ENCODE measurements around the gene RMI1.
A peak's percentile ranks its signal among the peaks of the same experiment; 100 is the strongest.
"Not testable (repeated sequence)": the region's sequence is repeated elsewhere in the genome, so short reads cannot be mapped to it uniquely, and the experiment has no call there.

Gene RMI1

GRCh38 chr9:83980395-83981125 is at the start of gene RMI1:
TSS of gene RMI1 (plus strand) at chr9:83980805. CDS start at chr9:84000987, 20,182 bp downstream.
- Histone ChIP-seq H3K36me3 (ENCODE audit: insufficient read depth, low read length) (peaks cover 17% of the 10 kb centered on the region), H3K4me1 (ENCODE audit: insufficient read depth, low read length) (peaks cover 8% of the 10 kb centered on the region), H3K9ac (ENCODE audit: low read depth, low read length) (peak within 1 kb of the TSS; percentile 100), H3K9me3 (ENCODE audit: control insufficient read depth, insufficient read depth, low read length) (no peaks in the 10 kb centered on the region)

DNA sequence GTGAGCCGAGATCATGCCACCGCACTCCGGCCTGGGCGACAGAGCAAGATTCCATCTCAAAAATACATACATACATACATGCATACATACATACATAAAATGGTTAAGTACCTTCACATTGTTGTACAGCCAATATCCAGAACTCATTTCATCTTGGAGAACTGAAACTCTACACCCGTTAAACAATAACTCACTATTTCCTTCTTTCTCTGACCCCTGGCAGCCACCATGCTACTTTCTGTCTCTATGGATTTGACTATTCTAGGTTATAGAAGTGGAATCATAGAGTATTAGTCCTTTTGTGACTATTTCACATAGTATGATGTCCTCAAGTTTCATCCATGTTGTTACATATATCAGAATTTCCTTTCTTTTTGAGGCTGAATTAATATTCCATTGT is 49.7 kb upstream of the RMI1 start:
- H3K4me1 ChIP-seq (ENCODE audit: insufficient read depth, low read length), result peaks cover 9% of the 10 kb centered on the region

DNA sequence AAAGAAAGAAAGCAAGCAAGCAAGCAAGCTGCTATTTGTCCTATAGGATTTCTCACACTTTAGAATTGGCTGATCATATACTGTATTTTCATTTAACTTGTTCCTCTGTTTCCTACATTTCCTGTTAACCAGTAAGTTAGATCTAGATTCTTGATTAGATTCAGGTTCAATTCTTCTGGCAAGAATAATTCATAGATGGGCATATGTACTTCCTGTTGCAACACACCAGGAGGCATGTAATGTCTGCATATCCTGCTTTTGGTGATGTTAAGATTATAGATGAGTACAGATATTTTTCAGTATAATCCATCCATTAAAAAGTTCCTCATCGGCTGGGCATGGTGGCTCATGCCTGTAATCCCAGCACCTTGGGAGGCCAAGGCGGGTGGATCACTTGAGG is 48.6 kb upstream of the RMI1 start:
- H3K9me3 ChIP-seq (ENCODE audit: control insufficient read depth, insufficient read depth, low read length), result no peaks in the 10 kb centered on the region
- no peak overlapping the region for H3K9ac ChIP-seq (ENCODE audit: low read depth, low read length)
- H3K4me1 ChIP-seq (ENCODE audit: insufficient read depth, low read length), result peaks cover 9% of the 10 kb centered on the region
- no peaks in the 10 kb centered on the region for H3K36me3 ChIP-seq (ENCODE audit: insufficient read depth, low read length)

More for the DNA sequence above, 49.7 kb upstream of the RMI1 start:
- no peaks in the 10 kb centered on the region for H3K9me3 ChIP-seq (ENCODE audit: control insufficient read depth, insufficient read depth, low read length)
- H3K36me3 ChIP-seq (ENCODE audit: insufficient read depth, low read length), result no peaks in the 10 kb centered on the region
- no peak overlapping the region for H3K9ac ChIP-seq (ENCODE audit: low read depth, low read length)

DNA sequence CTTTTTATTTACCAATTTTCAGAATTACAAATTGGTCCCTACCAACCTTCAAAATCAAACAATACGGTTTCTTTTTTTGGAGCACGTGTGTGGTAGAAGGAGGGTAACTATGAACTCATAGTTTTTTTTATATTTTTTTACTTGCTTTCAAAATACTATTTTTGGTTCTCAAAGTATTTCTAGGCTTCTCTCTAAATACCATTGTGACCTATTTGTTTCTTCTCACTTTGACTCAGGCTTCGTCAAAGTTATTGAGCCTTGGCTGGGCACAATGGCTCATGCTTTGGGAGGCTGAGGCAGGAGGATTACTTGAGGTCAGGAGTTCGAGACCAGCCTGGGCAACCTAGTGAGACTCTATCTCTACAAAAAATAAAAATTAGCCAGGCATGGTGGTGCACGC is 47.8 kb upstream of the RMI1 start:
- Histone ChIP-seq H3K9ac (ENCODE audit: low read depth, low read length) (no peak overlapping the region), H3K36me3 (ENCODE audit: insufficient read depth, low read length) (no peaks in the 10 kb centered on the region), H3K4me1 (ENCODE audit: insufficient read depth, low read length) (peaks cover 15% of the 10 kb centered on the region), H3K9me3 (ENCODE audit: control insufficient read depth, insufficient read depth, low read length) (no peaks in the 10 kb centered on the region)

GRCh38 chr9:83933790-83934189 is 46.8 kb upstream of the RMI1 start:
- H3K9me3 ChIP-seq (ENCODE audit: control insufficient read depth, insufficient read depth, low read length), result no peaks in the 10 kb centered on the region
- H3K36me3 ChIP-seq (ENCODE audit: insufficient read depth, low read length), result no peaks in the 10 kb centered on the region
- no peak overlapping the region for H3K9ac ChIP-seq (ENCODE audit: low read depth, low read length)
- H3K4me1 ChIP-seq (ENCODE audit: insufficient read depth, low read length), result peaks cover 16% of the 10 kb centered on the region

DNA sequence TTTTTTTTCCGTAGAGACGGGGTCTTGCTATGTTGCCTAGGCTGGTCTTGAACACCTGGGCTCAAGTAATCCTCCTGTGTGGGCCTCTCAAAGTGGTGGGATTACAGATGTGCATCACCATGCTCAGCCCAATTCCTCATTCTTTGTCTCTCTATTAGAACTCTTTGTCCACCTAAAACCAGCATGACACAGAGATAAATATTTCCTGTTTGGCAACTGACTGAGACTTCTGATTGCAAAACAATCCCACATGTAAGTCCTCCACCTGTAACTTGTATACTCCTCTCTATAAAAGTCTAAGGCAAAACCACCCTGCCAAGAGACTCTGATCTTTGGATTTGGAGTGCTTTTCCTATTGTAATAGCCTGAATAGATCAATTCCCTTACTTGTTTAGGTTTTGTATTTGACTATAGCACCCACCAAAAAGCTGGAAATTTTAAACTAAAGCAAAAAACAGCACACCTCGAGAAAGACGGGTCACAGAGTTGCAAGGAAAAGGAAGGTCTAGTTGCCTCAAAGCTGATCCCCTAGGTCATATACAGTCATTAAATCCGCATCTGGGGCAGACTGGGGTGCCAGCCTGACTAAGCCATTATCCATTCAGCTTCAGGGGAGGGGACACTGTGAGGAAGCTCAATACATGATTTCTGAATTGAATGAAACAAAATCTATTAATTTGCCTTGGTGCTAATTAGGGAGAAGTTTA is 45.9 kb upstream of the RMI1 start:
- peaks cover 16% of the 10 kb centered on the region for H3K4me1 ChIP-seq (ENCODE audit: insufficient read depth, low read length)
- no peak overlapping the region for H3K9ac ChIP-seq (ENCODE audit: low read depth, low read length)
- H3K36me3 ChIP-seq (ENCODE audit: insufficient read depth, low read length), result no peaks in the 10 kb centered on the region; the same call in 1 of the 2 replicates
- no peaks in the 10 kb centered on the region for H3K9me3 ChIP-seq (ENCODE audit: control insufficient read depth, insufficient read depth, low read length)

DNA sequence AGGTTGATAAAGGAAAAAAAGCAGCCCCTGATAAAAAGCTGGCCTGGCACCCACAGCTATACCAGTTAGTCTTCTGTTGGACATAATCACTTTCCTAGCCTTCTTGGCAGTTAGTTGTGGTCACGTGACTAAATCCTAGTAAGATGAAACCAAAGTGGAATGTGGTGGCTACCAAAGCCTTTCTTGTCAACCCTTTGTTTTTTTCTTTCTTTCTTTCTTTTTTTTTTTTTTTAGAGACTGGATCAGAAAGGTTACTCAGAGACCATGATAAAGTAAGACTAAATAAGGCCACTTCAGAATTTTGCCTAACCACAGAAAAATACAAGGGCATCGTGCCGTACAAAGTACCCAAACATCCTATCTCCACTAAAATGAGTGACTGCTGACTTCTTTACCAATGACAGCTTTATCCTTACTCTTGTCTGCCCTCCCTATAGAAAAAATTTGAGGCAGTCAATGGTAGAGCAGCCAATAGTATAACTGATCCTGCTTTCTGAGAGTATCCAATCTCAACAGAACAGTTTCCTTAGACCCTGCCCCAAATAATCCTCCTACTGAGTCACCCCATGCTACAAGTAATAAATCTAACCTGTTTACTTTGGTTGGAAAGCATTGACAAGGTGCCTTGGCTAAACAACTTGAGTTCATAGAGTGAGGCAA is 45.2 kb upstream of the RMI1 start:
- Histone ChIP-seq H3K9ac (ENCODE audit: low read depth, low read length) (no peak overlapping the region), H3K4me1 (ENCODE audit: insufficient read depth, low read length) (peaks cover 16% of the 10 kb centered on the region), H3K36me3 (ENCODE audit: insufficient read depth, low read length) (no peaks in the 10 kb centered on the region; the same call in 1 of the 2 replicates), H3K9me3 (ENCODE audit: control insufficient read depth, insufficient read depth, low read length) (no peaks in the 10 kb centered on the region)

DNA sequence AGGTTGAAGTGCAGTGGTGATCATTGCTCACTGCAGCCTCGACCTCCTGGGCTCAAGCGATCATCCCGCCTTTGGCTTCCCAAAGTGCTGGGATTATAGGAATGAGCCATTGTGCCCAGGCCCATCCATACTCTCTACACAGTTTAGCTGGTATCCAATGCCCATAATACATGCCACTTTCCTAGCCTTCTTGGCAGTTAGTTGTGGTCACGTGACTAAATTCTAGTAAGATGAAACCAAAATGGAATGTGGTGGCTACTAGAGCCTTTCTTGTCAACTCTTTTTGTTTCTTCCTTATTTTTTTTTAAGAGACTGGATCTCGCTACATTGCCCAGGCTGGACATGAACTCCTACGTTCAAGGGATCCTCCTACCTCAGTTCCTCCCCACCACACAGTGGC is 44.1 kb upstream of the RMI1 start:
- H3K36me3 ChIP-seq (ENCODE audit: insufficient read depth, low read length), result no peaks in the 10 kb centered on the region; the same call in 1 of the 2 replicates
- no peak overlapping the region for H3K9ac ChIP-seq (ENCODE audit: low read depth, low read length)
- H3K9me3 ChIP-seq (ENCODE audit: control insufficient read depth, insufficient read depth, low read length), result no peaks in the 10 kb centered on the region
- peaks cover 16% of the 10 kb centered on the region for H3K4me1 ChIP-seq (ENCODE audit: insufficient read depth, low read length)

GRCh38 chr9:83937861-83938455 is 42.6 kb upstream of the RMI1 start:
- no peaks in the 10 kb centered on the region; the same call in 1 of the 2 replicates for H3K36me3 ChIP-seq (ENCODE audit: insufficient read depth, low read length)
- H3K9ac ChIP-seq (ENCODE audit: low read depth, low read length), result no peak overlapping the region

DNA sequence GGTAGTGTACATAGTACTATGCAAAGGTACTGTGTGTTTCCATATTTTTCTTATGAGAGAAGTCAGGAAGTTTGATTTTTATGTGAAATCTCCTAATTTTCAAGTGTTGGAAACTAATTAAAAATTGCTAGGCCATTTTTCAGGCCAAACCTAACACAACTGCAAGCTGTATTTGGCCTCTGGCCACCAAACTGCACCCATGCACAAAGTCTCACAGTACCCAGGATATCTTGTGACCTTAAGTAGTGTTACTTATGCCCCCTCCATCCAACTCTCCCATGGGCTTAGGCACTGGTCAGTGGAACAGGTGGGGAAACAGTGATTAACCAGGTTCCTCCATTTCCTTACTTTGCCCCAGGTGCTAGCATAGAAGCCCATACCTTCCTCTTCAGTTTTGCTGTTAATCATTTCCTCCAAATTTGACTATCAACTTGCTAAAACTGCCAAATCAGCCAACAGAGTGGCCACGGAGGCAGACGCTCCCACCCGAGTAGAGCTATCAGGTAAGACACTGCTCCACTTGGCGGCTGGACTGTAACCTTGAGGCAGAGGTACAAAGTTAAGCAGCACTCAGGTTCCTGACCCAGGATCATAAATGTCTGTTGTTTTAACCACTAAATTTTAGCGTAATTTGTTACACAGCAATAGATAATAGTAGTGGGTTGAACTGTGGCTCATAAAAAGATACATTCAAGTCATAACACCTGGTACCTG is 39.9 kb upstream of the RMI1 start:
- Histone ChIP-seq H3K4me1 (ENCODE audit: insufficient read depth, low read length) (peaks cover 7% of the 10 kb centered on the region; the same call in 1 of the 2 replicates), H3K36me3 (ENCODE audit: insufficient read depth, low read length) (no peaks in the 10 kb centered on the region; the same call in 1 of the 2 replicates), H3K9me3 (ENCODE audit: control insufficient read depth, insufficient read depth, low read length) (no peaks in the 10 kb centered on the region), H3K9ac (ENCODE audit: low read depth, low read length) (no peak overlapping the region)

More at GRCh38 chr9:83937861-83938455, 42.6 kb upstream of the RMI1 start:
- no peaks in the 10 kb centered on the region for H3K9me3 ChIP-seq (ENCODE audit: control insufficient read depth, insufficient read depth, low read length)
- peaks cover 16% of the 10 kb centered on the region for H3K4me1 ChIP-seq (ENCODE audit: insufficient read depth, low read length)

DNA sequence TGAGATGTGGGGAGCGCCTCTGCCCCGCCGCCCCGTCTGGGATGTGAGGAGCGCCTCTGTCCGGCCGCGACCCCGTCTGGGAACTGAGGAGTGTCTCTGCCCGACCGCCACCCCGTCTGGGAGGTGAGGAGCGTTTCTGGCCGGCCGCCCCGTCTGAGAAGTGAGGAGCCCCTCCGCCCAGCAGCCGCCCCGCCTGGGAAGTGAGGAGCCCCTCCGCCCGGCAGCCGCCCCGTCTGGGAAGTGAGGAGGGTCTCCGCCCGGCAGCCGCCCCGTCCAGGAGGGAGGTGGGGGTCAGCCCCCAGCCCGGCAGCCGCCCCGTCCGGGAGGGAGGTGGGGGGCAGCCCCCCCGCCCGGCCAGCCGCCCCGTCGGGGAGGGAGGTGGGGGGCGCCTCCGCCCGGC is 32.5 kb upstream of the RMI1 start:
- H3K36me3 ChIP-seq (ENCODE audit: insufficient read depth, low read length), result not testable (repeated sequence)

DNA sequence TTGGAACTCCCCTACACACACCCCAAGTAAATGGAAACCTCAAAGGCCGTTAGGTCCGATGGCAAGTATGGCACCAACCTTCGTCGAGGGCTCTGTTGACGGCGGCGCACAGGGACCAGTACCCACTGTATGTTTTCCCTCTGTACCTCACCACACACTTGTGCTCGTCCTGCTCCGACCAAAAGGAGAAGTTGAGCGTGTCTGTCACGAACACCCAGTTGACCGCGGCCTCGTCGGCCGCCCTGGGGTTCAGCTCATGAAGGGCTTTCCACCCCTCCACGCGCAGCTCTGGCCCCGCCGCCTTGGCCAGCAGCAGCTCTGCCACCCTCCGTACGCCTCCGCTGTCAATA is 24.5 kb upstream of the RMI1 start:
- H3K9ac ChIP-seq (ENCODE audit: low read depth, low read length), result peak overlapping the region; percentile 96
- H3K9me3 ChIP-seq (ENCODE audit: control insufficient read depth, insufficient read depth, low read length), result no peaks in the 10 kb centered on the region
- no peaks in the 10 kb centered on the region for H3K36me3 ChIP-seq (ENCODE audit: insufficient read depth, low read length)
- no peaks in the 10 kb centered on the region; the same call in 1 of the 2 replicates for H3K4me1 ChIP-seq (ENCODE audit: insufficient read depth, low read length)

More for the DNA sequence above, 32.5 kb upstream of the RMI1 start:
- H3K9ac ChIP-seq (ENCODE audit: low read depth, low read length); H3K4me1 ChIP-seq (ENCODE audit: insufficient read depth, low read length); H3K9me3 ChIP-seq (ENCODE audit: control insufficient read depth, insufficient read depth, low read length): not testable (repeated sequence)

GRCh38 chr9:83956436-83957247 is 24.0 kb upstream of the RMI1 start:
- Histone ChIP-seq H3K9ac (ENCODE audit: low read depth, low read length) (peak overlapping the region; percentile 96), H3K36me3 (ENCODE audit: insufficient read depth, low read length) (no peaks in the 10 kb centered on the region), H3K4me1 (ENCODE audit: insufficient read depth, low read length) (no peaks in the 10 kb centered on the region; the same call in 1 of the 2 replicates), H3K9me3 (ENCODE audit: control insufficient read depth, insufficient read depth, low read length) (no peaks in the 10 kb centered on the region)
